Central memory CD4-positive, alpha-beta T cell (primary cell): ENCODE measurements around the gene WAC.
"Not testable (repeated sequence)": the region's sequence is repeated elsewhere in the genome, so short reads cannot be mapped to it uniquely, and the experiment has no call there.

Experiments used
- DNase-seq: peaks from one replicate; pipeline ENCODE4 v3.0.0; 2022

The WAC gene

DNA sequence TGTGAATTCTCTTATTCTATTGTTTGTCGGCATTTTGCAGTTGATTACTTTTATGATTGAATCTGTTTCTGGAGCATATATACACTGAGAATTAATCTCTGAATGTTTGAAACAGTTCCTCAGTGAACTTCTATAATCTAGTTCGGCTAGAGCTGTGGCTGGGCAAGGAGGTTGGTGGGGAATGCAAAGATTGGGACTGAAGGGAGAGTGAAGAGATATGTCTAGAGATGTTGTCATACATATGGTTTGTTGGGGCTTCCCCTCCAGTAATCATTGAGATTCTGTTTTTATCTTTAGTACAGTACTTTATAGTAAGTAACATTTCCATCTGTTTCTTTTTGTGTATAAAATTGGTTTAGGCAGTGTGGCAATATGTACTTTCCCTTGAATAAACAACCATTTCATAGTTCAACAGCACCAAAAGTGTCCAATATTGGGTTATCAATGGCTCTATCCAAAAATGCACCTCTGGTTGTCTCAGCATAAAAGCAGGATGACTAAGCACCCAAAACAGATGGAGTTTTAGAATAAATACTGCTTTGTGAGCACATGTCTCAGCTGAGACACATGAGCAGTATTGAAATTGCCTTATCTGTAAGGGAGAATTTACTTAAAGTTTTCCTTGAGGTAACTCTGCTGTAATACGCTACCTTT lies 36.7 kb downstream of the WAC start:
- no peak for DNase-seq

DNA sequence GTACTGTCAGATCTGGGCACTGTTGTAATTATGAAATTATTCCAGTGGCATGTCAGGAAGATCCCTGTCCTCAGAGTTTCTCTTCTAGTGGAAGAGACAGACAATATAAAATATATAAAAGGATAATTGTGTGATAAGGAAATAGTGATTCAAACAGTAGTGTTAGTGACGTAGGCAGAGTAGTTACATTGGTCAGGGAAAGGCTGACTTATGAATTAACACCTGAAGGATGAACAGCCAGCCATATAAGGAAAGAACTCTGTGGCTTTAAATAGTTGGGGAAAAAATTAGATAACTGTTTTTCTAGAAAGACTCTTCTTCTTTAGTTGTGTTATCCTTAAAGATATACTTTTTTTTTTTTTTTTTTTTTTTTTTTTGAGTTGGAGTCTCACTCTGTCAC lies 37.7 kb downstream of the WAC start:
- no peak for DNase-seq

DNA sequence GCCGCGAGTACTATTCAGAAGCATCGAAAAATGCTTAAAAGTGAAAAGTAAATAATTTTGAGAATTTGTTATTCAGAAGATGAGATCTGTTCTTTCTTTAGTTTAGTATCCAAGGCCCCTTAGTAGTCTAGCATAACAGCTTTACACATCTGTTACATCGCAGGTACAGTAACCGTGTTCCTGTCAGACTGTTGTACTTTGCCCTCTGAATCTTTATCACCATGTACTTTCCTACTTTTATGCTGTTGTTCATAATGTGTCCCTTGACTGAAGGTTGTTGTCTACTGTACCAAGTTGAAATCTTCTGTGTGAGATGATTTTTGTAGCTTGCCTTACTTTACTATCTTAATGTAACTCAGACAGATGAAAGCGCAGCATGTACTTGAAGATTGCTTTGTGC lies 38.3 kb downstream of the WAC start:
- DNase-seq = no peak

DNA sequence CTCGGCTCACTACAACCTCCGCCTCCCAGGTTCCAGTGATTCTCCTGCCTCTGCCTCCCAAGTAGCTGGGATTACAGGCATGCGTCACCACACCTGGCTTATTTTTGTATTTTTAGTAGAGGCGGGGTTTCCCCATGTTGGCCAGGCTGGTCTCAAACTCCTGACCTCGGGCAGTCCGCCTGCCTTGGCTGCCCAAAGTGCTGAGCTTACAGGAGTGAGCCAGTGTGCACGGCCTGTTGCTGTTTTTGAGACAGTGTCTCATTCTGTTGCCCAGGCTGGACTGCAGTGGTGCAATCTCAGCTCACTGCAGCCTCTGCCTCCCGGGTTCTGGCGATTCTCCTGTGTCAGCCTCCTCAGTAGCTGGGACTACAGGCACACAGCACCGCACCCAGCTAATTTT lies 41.3 kb downstream of the WAC start:
- DNase-seq = not testable (repeated sequence)

DNA sequence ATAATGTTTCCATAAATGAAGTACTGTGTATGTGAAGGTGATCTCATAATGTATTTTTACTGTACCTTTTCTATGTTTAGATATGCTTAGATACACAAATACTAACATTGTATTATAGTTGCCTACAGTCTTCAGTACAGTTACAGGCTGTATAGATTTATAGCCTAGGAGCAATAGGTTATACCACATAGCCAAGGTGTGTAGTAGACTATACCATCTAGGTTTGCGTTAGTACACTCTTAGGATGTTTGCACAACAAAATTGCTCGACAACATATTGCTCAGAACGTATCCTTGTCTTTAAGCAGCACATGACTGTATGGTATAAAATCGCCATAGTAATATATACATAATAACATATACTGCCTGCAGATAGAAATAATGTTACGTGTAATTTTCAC lies 42.9 kb downstream of the WAC start:
- DNase-seq = no peak

DNA sequence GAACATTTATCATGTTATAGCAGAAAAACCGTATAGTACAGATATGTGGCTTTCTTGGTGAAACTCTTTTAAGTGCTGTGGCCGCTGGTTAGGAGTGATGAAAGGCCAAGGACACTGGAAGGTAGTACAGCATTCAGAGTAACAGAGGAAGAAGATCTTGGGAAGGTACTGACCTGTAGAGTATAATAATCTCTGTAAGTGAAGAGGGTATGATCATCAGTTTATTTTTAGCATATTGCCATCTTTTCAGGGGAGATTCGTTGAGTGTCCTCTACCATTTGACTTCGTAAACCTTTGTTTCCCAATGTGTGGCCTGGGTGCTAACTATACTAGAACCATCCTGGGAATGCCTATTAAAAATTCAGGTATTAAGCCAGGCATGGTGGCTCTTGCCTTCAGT lies 44.6 kb downstream of the WAC start:
- DNase-seq = no peak

DNA sequence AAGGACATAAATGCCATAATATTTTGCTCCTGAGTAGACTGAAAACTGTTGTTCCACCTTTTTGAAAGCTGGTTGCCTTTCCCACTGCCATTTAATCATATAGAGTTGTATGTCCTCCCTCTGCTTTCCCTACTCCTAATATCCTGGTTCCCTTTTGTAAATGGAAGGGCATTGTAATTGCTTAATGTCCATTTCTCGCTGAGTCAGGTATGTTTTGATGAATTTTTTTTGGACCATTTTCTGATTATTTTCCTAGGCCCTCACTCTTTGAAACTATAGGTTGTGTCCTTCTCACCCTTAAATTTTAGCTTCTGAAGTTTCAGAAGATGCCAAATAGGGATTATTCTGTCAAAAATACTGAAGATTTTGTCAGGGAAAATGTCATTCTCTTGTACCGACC lies 45.5 kb downstream of the WAC start:
- no peak for DNase-seq

DNA sequence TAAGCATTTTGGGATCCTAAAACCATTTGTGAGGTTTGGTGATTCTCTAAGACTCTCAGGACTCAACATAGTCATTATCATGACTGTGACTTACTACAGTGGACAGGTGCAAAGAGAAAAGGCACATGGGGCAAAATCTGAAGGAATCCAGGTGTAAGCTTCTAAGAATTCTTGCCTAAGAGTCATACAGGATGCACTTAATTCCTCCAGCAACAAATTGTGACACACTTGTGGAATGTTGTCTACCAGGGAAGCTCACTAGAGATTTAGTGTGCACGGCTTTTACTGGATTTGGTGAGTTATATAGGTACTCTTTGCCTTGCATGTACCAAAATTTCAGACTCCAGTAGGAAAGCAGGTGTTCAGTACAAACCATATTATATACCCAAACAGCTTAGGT lies 47.9 kb downstream of the WAC start:
- no peak for DNase-seq

DNA sequence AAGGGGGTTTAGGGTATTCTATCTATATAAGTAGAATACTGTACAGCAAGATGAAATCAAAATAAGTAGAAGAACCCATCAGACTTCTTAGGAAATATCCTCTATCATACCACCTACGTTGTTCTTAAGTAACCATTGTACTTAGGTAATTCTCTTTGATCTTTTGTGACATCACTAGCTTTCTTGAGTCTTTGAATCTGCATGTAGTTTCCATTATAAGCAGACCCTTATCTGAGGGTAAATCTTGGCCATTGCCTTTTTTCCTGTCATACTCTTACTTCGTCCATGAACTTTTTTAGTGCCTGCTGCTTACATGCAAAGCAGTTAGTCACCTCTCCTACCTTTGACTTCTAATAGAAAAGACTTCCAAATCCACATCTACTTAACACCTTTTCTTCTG lies 49.0 kb downstream of the WAC start:
- no peak for DNase-seq

DNA sequence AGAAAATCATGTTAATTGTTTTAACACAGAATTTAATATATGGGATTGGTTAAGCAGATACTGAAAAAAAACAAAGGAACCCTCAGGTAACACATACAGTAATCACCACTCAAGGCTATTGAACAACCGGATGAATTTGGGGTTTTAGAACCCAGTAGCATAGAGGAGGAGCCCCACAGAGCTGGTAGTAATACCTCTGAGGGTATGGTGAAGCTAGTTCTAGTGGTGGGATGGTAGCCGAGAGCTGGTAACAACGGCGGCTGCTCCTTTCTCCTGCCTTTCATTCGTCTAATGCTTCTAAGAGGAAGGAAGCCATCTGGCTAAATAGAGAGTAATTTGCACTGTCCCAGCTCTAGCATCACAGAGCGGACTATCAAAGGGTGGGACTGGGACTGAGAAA lies 52.2 kb downstream of the WAC start:
- DNase-seq = no peak

DNA sequence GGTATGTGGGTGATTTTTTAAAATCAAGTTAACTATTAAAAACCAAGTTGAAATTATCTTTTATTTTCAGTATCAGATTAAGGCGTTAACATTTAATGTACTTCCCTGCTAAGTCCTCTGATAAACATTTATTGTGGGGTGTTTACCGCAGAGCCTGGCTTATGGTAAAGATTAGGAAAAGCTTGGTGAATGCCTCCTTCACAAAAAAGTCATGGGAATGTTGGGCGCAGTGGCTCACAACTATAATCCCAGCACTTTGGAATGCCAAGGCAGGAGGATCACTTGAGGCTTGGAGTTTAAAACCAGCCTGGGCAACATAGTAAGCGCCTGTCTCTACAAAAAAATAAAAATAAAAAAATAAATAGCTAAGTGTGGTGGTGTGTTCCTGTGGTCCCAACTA lies 53.3 kb downstream of the WAC start:
- no peak for DNase-seq

DNA sequence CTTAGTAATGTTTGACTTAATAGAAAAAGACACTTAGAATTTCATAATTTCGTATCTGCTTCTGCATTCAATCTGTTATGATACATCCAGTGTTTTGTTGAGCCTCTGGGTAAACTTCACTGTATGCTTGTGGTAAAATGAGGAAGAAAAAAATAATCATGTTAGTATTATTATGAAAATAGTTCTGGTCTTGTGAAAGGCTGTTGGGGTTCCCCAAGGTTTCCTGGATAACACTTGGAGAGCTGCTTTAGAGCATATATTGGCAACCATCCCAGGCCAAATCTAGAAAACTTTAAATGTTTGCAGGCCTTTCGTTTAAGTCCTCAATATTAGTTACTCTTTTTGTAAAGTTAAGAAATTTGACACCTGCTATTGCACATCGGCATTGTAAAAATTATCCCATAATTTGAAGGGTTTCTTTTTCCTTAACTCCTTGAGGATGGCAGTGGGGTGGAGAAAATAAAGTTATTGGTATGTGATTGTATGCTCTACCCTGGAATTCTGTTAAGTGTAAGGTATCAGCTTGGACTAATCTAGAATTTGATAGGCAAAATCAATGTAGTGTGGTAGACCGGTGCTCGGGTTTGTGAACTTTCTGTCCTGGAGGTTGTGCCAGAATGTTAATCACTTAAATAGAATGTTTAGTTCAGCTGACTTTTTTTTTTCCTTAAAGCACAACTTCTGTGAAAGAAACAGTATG lies 54.5 kb downstream of the WAC start:
- no peak for DNase-seq

DNA sequence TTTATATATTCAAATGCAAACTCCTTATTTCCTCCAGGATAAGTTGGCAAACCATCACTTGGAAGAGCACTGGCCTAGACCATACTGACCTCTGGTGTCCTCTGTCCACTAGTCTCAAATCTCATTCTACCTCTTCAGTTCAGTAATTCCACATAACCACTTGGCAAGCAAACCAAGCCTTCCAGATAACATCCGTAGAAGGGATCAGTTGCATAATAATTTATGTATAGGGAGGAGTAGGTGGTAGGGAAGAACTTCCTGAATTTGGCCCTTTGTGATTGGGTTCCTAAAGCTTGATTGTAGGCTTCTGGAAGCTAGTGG lies 55.0 kb downstream of the WAC start:
- no peak for DNase-seq

DNA sequence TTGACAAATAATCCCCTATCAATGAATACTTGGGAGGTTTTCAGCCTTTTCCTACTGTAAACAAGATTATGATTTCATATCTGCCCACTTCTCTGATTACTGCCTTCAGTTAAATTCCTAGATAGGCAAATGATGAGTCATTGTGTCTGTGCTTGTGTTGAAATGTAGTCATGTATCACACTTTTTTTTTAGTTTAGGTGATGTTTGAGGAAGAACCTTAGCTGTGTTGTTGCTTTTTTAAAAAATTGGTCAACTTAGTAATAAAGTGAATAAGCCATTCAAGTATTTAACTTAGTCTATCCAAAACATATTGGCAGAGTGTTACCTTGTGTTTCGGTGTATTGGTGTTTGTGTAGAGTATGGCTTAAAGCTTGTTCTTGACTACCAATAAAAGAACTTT lies 60.0 kb downstream of the WAC start:
- no peak for DNase-seq

DNA sequence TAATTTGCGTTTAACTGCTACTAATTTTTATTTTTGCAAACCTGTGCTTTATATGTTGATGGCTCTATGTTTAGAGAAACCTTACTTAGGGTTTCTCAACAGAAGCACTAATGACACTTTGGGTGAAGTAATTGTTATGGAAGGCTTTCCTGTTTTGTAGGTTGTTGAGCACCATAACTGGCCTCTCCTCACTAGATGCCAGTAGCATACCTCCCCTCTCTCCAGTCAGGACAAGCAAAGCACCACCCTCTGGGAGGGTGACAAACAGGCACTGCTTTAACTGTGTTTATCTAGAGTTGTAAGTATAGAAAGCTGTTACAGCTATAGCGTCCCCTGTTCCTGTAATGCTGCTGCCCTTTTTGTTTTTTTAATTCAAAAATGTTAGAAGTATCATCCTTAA lies 60.9 kb downstream of the WAC start:
- no peak for DNase-seq

DNA sequence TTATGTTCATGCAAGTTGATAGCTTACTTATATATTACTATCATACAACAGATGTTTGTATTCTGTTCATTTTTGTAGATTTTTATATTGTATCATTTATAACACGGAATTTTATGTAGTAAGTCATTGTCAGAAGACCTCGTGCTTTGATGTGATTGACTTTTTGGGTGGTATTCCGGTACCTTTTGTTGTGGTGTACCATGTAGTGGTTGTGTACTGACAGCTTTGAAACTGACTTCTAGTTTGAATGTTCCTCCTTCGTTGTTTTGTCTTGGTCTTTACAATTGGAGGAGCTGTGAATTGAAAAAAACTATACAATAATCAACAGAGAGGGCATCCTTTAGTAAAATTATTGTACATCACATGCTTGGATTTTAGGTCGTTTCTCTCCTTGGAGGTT lies 61.5 kb downstream of the WAC start:
- DNase-seq = peak; percentile 66

DNA sequence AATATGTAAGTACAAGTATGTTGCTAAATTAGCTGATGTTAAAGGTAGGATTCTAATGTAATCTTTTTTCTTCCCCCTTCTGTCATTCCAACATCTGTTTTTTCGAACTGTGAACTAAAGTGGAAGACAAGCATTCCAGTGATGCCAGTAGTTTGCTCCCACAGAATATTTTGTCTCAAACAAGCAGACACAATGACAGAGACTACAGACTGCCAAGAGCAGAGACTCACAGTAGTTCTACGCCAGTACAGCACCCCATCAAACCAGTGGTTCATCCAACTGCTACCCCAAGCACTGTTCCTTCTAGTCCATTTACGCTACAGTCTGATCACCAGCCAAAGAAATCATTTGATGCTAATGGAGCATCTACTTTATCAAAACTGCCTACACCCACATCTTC lies 62.7 kb downstream of the WAC start:
- DNase-seq = no peak

DNA sequence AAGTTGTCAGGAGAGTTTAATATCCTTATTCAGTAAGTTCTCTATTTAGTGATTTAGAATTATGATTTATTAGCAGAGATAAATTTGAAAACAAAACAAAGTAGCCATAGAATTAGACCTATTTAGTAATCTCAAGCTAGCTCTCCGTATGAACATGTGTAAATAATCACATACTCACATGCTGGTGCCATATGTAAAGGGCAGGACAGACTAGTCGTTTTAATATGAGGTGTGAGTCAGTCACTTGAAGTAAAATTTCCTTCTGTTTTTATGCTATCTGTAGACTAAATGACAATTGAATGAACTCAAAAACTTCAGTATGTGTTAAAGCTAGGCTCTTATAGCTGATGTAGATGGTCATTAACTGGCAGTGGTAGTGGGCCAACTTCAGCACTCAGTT lies 67.1 kb downstream of the WAC start:
- DNase-seq = no peak

DNA sequence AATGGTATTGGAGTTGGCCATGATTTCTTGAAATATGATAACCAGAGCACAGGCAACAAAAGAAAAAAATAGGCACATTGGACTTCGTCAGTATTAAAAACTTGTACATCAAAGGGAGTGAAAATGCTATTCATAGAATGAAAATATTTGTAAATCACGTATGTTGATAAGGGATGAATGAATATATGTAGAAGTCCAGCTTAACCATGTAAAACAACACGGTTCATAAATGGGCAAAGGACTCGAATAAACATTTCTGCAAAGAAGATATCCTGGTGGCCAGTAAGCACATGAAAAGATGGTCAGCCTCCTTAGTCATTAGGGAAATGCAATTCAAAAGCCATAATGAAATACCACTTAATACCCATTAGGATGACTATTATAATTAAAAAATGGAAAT lies 68.1 kb downstream of the WAC start:
- DNase-seq = no peak

DNA sequence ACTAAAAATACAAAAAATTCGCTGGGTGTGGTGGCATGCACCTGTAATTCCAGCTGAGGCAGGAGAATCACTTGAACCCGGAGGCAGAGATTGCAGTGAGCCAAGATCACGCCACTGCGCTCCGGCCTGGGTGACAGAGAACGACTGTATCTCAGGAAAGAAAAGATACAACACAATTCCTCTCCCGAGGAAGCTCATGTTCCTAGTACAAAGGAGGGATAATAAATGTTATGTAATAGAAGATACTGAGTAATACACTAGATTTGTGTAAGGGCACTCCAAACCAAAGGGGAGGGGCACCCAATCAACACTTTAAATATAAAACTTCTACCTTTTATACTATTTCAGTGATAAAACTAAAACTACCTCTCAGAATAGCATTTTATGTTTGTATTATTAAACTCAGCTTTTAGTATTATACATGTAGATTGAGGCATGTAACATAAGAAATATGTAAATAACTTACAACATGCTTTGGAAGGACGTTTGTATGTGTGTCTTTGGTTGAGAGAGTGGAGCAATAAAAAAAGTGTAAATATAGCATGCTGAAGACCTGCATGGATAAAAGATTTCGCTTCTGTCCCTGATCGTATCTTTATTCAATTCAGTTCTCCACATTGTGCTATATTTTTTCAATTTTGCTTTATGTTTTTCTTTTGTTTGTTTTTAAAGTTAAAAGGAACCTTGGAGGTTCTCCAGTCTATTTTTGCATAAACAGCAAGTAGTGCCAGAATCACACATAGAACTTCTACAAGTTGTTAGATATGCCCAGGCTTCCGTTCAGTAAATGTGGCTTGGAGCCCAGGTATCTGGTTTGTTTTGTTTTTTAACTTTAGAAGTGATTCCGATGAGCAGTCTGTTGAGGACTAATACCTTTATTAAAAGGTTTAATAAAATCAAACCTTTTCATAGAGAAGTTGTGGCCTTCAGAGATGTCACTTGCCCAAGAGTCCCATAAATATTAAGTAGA lies 71.9 kb downstream of the WAC start:
- DNase-seq = no peak

DNA sequence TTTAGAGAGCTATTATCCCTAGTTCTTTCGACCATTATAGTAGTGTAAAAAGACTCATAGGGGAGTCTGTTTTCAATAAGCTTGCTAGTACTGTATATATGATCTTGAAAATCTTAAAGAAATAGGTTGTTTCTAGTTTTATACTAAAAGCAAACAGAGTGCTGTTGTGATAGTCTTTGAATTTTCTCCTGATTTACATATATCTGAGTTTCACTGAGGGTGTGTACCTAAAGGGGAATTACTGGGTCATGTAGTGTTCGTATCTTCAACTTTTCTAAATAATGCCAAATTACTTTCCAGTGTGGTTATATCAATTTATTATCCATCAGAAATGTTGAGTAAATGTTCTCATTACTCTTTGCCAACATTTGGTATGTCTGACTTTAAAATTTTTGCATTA lies 73.7 kb downstream of the WAC start:
- DNase-seq = no peak

DNA sequence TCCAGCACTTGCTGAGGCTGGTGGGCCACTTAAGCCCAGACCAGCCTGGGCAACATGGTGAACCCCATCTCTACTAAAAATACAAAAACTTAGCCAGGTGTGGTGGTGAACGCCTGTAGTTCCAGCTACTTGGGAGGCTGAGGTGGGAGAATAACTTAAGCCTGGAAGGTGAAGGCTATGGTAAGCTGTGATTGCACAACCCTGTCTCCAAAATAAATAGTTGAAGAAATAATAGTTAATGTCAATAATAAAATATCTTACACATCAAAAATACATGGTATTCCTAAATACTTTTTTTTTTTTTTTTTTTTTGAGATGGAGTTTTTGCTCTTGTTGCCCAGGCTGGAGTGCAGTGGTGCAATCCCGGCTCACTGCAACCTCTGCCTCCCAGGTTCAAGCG lies 76.7 kb downstream of the WAC start:
- DNase-seq = not testable (repeated sequence)

DNA sequence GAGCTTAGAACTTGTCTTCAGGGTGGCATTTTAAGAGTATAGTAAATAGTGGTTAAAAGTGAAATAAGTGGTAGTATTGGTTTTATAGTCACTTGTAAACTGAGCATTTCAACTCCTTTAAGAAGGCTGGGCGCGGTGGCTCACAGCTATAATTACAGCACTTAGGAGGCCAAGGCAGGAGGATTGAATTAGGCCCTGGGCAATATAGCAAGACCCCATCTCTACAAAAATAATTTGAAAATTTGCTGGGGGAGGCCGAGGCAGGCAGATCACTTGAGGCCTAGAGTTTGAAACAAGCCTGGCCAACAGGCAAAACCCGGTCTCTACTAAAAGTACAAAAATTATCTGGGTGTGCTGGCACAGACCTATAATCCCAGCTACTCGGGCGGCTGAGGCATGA lies 80.0 kb downstream of the WAC start:
- DNase-seq = no peak

DNA sequence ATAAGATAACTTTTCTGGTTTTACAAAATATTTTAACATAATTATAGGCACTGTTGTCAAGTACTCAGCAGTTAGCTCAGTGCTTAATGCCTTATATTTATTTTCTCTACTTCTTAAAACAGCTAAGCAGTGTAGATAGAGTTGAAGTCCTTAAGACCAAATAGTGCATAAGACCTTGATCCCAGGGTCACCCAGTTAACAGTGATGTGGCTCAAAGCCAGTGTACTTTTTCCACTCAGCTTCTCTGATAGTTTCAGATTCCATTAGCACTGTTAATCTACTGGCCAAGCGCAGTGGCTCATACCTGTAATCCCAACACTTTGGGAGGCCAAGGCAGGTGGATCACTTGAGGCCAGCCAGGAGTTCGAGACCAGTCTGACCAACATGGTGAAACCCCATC lies 83.6 kb downstream of the WAC start:
- no peak for DNase-seq
